ENCODE data around the gene ACTG1. TPM values are rescaled to one million over a fixed set of nuclear protein-coding genes. Genes with fewer than 3 reads are reported as not detected.

ACTG1 gene
- total RNA-seq, 1 donor from 2014 or later = 4,987 TPM

- intact Hi-C loops (cut with micrococcal nuclease) = no loop called here
Measured at GRCh38 chr17:81470270-81470943, 42.2 kb downstream of the ACTG1 start.

DNA sequence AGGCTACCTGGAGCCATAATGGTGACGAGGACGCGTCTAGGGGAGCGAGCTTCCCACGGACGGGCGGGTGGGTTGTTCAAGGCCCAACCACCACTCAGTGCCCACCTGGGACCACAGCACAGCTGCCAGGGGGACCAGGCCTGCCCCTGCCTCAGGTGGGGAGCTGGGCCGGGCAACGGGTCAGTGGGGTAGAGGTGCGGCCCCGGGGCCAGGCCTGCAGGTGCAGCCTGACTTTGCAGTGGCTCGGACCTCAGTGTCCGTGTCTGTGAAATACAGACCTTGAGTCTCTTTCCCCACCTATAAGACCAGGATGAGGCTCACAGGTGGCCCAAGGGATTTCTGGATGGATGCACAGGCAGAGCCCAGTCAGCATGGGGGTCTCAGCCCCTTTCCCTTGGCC, 43.3 kb downstream of the ACTG1 start:
- intact Hi-C loops (cut with micrococcal nuclease) = no loop called here

DNA sequence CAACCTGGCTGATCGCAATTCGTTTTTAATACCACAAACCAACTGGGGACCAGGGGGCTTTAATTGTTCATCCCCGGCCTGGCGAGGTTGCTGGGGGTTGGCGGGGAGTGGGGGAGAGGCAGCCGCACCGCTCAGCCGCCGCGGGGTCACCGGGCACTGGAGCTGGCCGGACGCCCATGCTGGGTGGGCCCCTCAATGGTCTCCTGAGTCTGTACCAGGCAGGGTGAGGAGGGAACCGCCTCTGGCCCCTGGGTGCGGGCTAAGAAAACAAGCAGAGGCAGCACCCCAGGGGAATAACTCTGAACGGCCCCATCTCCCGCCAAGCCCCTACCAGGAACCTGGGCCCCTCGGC, 43.9 kb downstream of the ACTG1 start:
- intact Hi-C loops (cut with micrococcal nuclease) = no loop called here

DNA sequence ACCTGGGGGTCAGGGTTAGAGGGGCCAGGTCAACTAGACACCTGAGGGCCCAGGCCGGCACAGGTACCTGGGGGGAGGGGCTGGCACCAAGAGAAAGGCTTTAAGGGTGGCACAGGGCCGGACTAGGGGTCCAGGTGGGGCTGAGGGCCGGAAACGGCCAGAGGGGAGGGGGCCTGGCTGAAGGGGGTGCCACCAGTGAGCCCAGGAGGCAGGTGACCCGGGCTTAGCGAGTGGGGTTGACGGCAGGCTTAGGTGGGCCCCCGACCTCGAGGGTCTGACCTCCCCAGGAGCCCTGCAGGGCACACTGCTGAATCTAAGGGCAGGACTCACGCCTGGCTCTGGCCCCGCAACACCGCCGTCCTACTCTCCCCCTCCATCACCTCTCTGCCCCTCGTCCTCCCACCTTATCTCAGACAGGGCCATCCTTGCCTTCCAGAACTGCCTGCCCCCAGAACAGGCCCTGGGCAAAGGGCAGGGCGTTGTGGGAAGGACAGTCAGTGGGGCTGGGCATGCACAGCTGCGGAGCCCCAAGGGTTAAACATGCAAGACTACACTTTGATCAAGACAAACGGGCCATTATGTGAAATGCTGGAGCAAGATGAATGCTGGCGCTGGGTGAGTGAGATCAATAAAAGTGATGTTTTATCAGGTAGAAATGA, 44.4 kb downstream of the ACTG1 start:
- intact Hi-C loops (cut with micrococcal nuclease) = no loop called here

DNA sequence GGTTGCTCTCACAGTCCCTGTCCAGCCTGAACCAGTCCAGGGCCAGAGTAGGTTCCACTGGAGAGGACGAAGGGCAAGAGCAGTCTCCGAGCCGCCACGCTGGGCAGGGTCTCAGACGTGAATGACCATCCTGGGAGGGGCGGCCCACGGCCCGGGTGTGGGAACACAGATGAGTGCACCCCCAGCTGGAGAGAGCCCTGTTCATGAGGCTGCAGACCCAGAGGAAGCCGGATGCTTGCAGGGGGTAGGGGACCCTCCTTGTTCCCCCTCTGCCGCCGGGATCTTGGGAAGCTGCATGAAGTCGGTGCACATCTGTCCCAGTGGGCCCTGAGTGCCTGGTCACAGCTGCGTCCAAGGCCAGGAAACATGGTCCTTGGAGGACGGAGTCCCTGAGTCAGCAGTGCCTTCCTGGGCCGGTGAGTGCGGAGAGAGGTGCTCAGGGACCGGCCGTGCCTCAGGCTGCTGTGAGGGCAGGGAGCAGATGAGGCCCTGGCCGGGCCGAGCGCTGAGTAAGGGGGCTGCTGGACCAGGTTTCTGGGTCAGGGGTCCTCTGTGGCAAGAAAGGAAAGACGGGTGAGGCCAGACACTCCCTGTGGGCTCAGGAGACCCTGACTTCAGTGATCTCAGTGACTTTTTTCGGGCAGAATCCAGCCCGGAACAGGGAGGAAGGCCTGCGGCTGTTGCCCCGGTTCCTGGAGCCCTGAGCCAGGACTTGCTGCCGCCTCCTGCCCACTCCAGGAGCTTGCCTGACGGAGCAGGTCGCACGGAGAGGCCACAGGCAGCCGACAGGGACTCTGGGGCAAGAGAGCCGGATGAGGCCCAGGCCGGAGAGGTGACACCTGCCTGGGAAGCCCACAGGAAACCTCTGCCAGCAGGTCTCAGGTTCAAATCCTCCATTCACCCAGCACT, 45.8 kb downstream of the ACTG1 start:
- intact Hi-C loops (cut with micrococcal nuclease) = no loop called here

GRCh38 chr17:81465910-81466309, 46.7 kb downstream of the ACTG1 start:
- intact Hi-C loops (cut with micrococcal nuclease) = no loop called here

- intact Hi-C loops (cut with micrococcal nuclease) = no loop called here
Measured at GRCh38 chr17:81464586-81464985, 48.0 kb downstream of the ACTG1 start.

- intact Hi-C loops (cut with micrococcal nuclease) = no loop called here
Measured at GRCh38 chr17:81463506-81463905, 49.1 kb downstream of the ACTG1 start.

GRCh38 chr17:81462506-81463125, 50.0 kb downstream of the ACTG1 start:
- intact Hi-C loops (cut with micrococcal nuclease) = no loop called here

DNA sequence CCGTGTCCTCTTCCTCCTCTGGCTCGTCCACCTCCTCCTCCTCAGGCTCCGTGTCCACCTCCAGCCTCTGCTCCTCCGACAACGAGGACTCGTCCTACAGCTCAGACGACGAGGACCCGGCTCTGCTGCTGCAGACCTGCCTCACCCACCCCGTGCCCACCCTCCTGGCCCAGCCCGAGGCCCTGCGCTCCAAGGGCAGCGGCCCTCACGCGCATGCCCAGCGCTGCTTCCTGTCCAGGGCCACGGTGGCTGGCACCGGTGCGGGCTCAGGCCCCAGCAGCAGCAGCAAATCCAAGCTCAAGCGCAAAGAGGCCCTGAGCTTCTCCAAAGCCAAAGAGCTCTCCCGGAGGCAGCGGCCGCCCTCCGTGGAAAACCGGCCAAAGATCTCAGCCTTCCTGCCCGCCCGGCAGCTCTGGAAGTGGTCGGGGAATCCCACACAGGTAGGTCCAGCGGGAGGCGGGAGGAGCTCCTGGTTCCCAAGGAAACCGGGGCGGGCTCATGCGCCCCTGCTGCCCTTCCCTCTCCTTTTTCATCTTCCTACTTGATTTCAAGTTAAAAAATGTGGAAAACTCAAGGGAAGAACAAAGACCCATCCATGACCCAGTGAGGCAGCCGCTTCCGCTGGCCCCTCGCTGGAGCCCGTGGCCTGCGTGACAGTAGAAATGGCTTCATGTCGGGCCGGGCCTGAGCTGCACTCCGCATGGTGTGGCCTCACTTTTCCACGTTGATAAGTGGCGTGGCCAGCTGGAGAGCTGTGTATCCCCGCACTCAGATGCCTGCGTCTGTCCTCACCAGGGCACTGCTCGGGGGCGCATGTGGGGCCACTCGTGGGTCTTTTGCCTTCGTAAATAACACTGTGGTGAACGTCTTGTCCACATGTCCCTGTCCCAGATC, 50.7 kb downstream of the ACTG1 start:
- intact Hi-C loops (cut with micrococcal nuclease) = no loop called here

GRCh38 chr17:81460856-81461460, 51.6 kb downstream of the ACTG1 start:
- intact Hi-C loops (cut with micrococcal nuclease) = no loop called here

Other genes with a start within 250 kb of the ACTG1 start
- 126 and 133 TPM in 2 replicates for gene SLC38A10, start 217.5 kb downstream of the ACTG1 start, total RNA-seq
- gene BAHCC1, start 117.3 kb downstream of the ACTG1 start, total RNA-seq = 0.05 TPM in 1 of 2 replicates, not detected in the other
- gene FSCN2, start 15.6 kb upstream of the ACTG1 start, total RNA-seq = 0.27 and 0.37 TPM in 2 replicates
- 37.9 and 41.8 TPM in 2 replicates for gene FAAP100, start 39.6 kb upstream of the ACTG1 start, total RNA-seq
- 133 and 140 TPM in 2 replicates for gene NPLOC4, start 124.3 kb upstream of the ACTG1 start, total RNA-seq
- gene TSPAN10, start 124.4 kb upstream of the ACTG1 start, total RNA-seq = 0.37 and 0.47 TPM in 2 replicates
- gene PDE6G, start 143.7 kb upstream of the ACTG1 start, total RNA-seq = 21.9 and 26.3 TPM in 2 replicates
- gene OXLD1, start 153.8 kb upstream of the ACTG1 start, total RNA-seq = 48.1 and 48.8 TPM in 2 replicates
- 33.2 and 38.5 TPM in 2 replicates for gene CCDC137, start 153.9 kb upstream of the ACTG1 start, total RNA-seq
- 30.9 and 31.1 TPM in 2 replicates for gene ARL16, start 171.0 kb upstream of the ACTG1 start, total RNA-seq
- 127 TPM in 2 replicates for gene HGS, start 171.2 kb upstream of the ACTG1 start, total RNA-seq
- gene MRPL12, start 190.6 kb upstream of the ACTG1 start, total RNA-seq = 85.6 and 86.6 TPM in 2 replicates
- 25.9 and 26.9 TPM in 2 replicates for gene SLC25A10, start 199.5 kb upstream of the ACTG1 start, total RNA-seq